GM12873 (cell line): ENCODE results near the gene ANKRD17.

ENCODE experiments used
- TF ChIP-seq, protein P1 (sequence below): IDR thresholded peaks from 2 replicates; pipeline ENCODE4 v1.5.1; 2012; ENCODE audit warnings: low read depth, mild to moderate bottlenecking, moderate library complexity, low read length, control low read depth; ENCODE audit not compliant: insufficient read depth; ENCODE audit errors: missing control alignments

ANKRD17 gene

GRCh38 chr4:73223258-73223650 lies 35.3 kb downstream of the ANKRD17 start:
- TF ChIP-seq, protein P1, sequence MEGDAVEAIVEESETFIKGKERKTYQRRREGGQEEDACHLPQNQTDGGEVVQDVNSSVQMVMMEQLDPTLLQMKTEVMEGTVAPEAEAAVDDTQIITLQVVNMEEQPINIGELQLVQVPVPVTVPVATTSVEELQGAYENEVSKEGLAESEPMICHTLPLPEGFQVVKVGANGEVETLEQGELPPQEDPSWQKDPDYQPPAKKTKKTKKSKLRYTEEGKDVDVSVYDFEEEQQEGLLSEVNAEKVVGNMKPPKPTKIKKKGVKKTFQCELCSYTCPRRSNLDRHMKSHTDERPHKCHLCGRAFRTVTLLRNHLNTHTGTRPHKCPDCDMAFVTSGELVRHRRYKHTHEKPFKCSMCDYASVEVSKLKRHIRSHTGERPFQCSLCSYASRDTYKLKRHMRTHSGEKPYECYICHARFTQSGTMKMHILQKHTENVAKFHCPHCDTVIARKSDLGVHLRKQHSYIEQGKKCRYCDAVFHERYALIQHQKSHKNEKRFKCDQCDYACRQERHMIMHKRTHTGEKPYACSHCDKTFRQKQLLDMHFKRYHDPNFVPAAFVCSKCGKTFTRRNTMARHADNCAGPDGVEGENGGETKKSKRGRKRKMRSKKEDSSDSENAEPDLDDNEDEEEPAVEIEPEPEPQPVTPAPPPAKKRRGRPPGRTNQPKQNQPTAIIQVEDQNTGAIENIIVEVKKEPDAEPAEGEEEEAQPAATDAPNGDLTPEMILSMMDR, result no peak

- TF ChIP-seq, protein P1, result no peak
Observed at GRCh38 chr4:73222466-73223257, 35.9 kb downstream of the ANKRD17 start.

DNA sequence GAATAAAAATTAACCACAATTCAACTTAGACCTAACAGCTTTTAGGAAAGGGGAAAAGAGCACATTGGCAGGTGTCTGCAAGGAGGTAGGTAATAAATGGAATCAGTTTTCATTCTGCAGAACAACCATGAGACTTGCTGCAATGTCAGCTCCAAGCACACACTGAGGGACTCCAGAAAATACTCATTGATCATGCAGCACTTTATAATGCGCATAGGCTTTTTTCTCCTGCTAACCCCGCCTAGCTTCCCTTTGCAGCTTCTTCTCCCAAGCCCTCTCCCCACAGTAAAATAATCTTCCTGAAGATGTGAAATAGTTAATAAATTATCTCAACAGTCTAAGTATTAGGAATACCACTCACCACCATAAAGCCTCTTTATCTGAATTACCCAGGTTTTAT lies 36.9 kb downstream of the ANKRD17 start:
- TF ChIP-seq, protein P1, result no peak

DNA sequence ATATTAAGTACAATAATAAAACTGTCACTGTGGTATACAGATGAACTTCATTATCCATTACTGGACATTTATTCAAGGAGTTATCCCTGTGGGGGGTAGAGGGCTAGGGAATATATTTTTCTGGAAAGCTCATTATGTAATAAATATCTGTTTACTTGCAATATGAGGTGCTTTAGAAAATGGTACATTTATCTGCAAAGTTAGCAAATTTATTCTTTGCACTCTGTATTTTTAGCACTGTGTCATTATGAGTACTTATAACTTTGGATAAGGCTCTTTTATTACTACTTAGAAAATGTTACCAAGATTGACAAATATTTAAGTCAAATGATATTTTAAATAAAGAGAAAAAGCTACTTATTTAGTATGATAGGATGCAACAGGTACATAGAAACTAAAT lies 37.8 kb downstream of the ANKRD17 start:
- TF ChIP-seq, protein P1, result no peak

- TF ChIP-seq, protein P1, result no peak
Observed at GRCh38 chr4:73213916-73214653, 44.5 kb downstream of the ANKRD17 start.

GRCh38 chr4:73212982-73213730 lies 45.4 kb downstream of the ANKRD17 start:
- TF ChIP-seq, protein P1, result no peak

GRCh38 chr4:73211968-73212367 lies 46.6 kb downstream of the ANKRD17 start:
- TF ChIP-seq, protein P1, result no peak
